ENCODE measurements around the gene PML. TPM values are rescaled to one million over a fixed set of nuclear protein-coding genes. Genes with fewer than 3 reads are reported as not detected.

The PML gene
- total and polyA plus RNA-seq, 12 donors = 17.9 to 50.1 (median 22.5) TPM

GRCh38 chr15:74010929-74011540 is 16.5 kb downstream of the PML start:
- peak overlapping the region in 2 of 10 donors; percentile 4 for H3K4me3 ChIP-seq
- TF ChIP-seq CTCF (IDR thresholded peaks at IDR 0.05) = no peak
- WGBS, 2 donors = 57 to 73% methylated on average over 2 of the region's 2 CpGs
- peaks cover 0 to 63% (median 0%) of the 10 kb centered on the region in 9 donors for H3K36me3 ChIP-seq
- H3K27me3 ChIP-seq = no peaks in the 10 kb centered on the region
- no peaks in the 10 kb centered on the region for H3K9me3 ChIP-seq
- DNase-seq (no peak), ATAC-seq (peak in 5 of 8 donors; percentile 4 to 59 (median 28))
- H3K27ac ChIP-seq = peak overlapping the region; percentile 28 to 80 (median 67)
- intact Hi-C loops (cut with DNase I) = no loop called here
- peaks cover 26 to 92% (median 80%) of the 10 kb centered on the region in 9 donors for H3K4me1 ChIP-seq

- H3K9me3 ChIP-seq = no peaks in the 10 kb centered on the region
- intact Hi-C loops (cut with DNase I) = no loop called here
- peaks cover 0 to 61% (median 0%) of the 10 kb centered on the region in 9 donors for H3K36me3 ChIP-seq
- peak overlapping the region in 2 of 10 donors; percentile 4 for H3K4me3 ChIP-seq
- H3K27me3 ChIP-seq = no peaks in the 10 kb centered on the region
- 2 to 5% methylated on average over 2 of the region's 2 CpGs for WGBS, 2 donors
- peaks cover 24 to 86% (median 75%) of the 10 kb centered on the region in 9 donors for H3K4me1 ChIP-seq
- peak overlapping the region; percentile 28 to 80 (median 67) for H3K27ac ChIP-seq
- ATAC-seq (peak; percentile 81 to 93 (median 90)), DNase-seq (peak; percentile 62 to 83)
- TF ChIP-seq CTCF (IDR thresholded peaks at IDR 0.05) = no peak
These were observed 17.1 kb downstream of the PML start for GRCh38 chr15:74011610-74012009.

GRCh38 chr15:74013374-74013894 is 18.9 kb downstream of the PML start:
- DNase-seq (no peak), ATAC-seq (no peak)
- no peaks in the 10 kb centered on the region for H3K27me3 ChIP-seq
- no peaks in the 10 kb centered on the region for H3K9me3 ChIP-seq
- no peak overlapping the region for H3K4me3 ChIP-seq
- intact Hi-C loops (cut with DNase I) = no loop called here
- no peak overlapping the region for H3K27ac ChIP-seq
- TF ChIP-seq CTCF (IDR thresholded peaks at IDR 0.05) = no peak
- peaks cover 15 to 68% (median 56%) of the 10 kb centered on the region in 9 donors for H3K4me1 ChIP-seq
- H3K36me3 ChIP-seq = peaks cover 0 to 60% (median 0%) of the 10 kb centered on the region in 9 donors
- WGBS, 2 donors = 95 to 97% methylated on average over 2 of the region's 2 CpGs

GRCh38 chr15:74019734-74020133 is 25.2 kb downstream of the PML start:
- H3K27me3 ChIP-seq = no peaks in the 10 kb centered on the region
- no peak for TF ChIP-seq CTCF (IDR thresholded peaks at IDR 0.05)
- intact Hi-C loops (cut with DNase I) = no loop called here
- H3K4me3 ChIP-seq = no peak overlapping the region
- no peaks in the 10 kb centered on the region for H3K9me3 ChIP-seq
- H3K4me1 ChIP-seq = peaks cover 2 to 27% (median 18%) of the 10 kb centered on the region in 9 donors
- ATAC-seq (no peak), DNase-seq (no peak)
- WGBS, 2 donors = 56 to 82% methylated on average over 2 of the region's 2 CpGs
- H3K27ac ChIP-seq = no peak overlapping the region
- peaks cover 0 to 85% (median 20%) of the 10 kb centered on the region in 9 donors for H3K36me3 ChIP-seq
